WTC11 (cell line): ENCODE data around the gene CCNT1. TPM values are rescaled to one million over a fixed set of nuclear protein-coding genes. Genes with fewer than 3 reads are reported as not detected.

Source experiments
- ATAC-seq: fragments of 200-7000 bp; cut with Tn5 transposase; 2 replicates; pipeline ENCODE4 v1.10.0; 2021; ENCODE audit warnings: mild to moderate bottlenecking, moderate library complexity
- CTCF ChIA-PET: fragments of 300-600 bp; sonication (Branson Sonifier 250); formaldehyde crosslinking; loops from one replicate; lab custom pipeline; 2021; ENCODE audit warnings: antibody characterized with exemption; lab: Charles Lee
- POLR2A ChIA-PET: fragments of 350-600 bp; sonication (Branson Sonifier 250); formaldehyde crosslinking; loops from one replicate; lab custom pipeline; 2021; ENCODE audit warnings: antibody characterized with exemption; lab: Charles Lee
- DNase-seq: peaks from one replicate; pipeline ENCODE4 v3.0.0; 2021; ENCODE audit warnings: low spot score
- H3K27ac Mint-ChIP-seq: 2 replicates; pipeline ENCODE4 v1.8.0; 2021; ENCODE audit warnings: mixed read lengths
- H3K27me3 Mint-ChIP-seq: 2 replicates; pipeline ENCODE4 v1.8.0; 2021; ENCODE audit warnings: low read depth, mild to moderate bottlenecking, moderate library complexity, mixed read lengths
- H3K36me3 Mint-ChIP-seq: 2 replicates; pipeline ENCODE4 v1.8.0; 2021; ENCODE audit warnings: mixed read lengths
- H3K4me1 Mint-ChIP-seq: 2 replicates; pipeline ENCODE4 v1.8.0; 2022; ENCODE audit warnings: mixed read lengths
- H3K4me3 Mint-ChIP-seq: 2 replicates; pipeline ENCODE4 v1.8.0; 2021; ENCODE audit warnings: mild to moderate bottlenecking, moderate library complexity, mixed read lengths
- H3K9me3 Mint-ChIP-seq: 2 replicates; pipeline ENCODE4 v1.8.0; 2021; ENCODE audit warnings: mixed read lengths
- ELF4 ChIP-seq: sonication (generic); formaldehyde crosslinking; IDR thresholded peaks from 2 replicates; pipeline ENCODE4 v1.8.1; 2022; ENCODE audit warnings: low read depth, mild to moderate bottlenecking, moderate library complexity, missing genetic modification reagents
- SMAD4 ChIP-seq: sonication (generic); formaldehyde crosslinking; IDR thresholded peaks from 2 replicates; pipeline ENCODE4 v1.8.0; 2022; ENCODE audit warnings: mild to moderate bottlenecking, missing genetic modification reagents
- microRNA-seq: library from miRNA; unstranded; fragments of <30 nt; microRNA quantifications from one replicate; pipeline ENCODE4 v1.2.0, GENCODE V29; 2022; ENCODE audit warnings: borderline number of aligned reads
- total RNA-seq: library from RNA; stranded (reverse); gene quantifications from 3 replicates; pipeline ENCODE4 v1.2.3, GENCODE V29; 2021

CCNT1 gene
- total RNA-seq, 1 experiment from 2014 or later: 42.0 TPM

DNA sequence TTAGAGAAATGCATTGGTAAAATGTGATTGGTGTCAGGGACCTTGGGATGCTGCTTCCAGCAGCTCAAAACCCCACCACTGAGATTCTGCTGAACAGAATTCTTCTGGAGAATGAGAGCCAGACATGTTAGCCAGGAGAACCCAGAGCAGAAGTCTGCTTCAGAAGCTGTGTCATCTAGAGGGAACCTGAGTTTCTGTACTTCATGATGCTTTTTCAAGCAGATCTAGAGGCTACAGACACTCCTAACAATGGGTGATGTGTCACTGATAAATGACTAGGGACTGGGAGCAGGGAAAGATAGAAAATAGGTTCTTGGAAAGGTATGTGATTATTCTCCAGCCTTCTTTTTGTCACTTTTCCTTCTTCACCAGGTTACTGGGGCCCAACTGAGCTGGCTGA, 76.1 kb downstream of the CCNT1 start:
- H3K4me3 Mint-ChIP-seq: no peak overlapping the region
- no peak overlapping the region for H3K27ac Mint-ChIP-seq
- TF ChIP-seq SMAD4: no peak
- TF ChIP-seq ELF4 (CRISPR knock-in tag): no peak
- TF ChIP-seq, all 79 proteins: peak for 0
- Mint-ChIP-seq H3K36me3 (peaks cover 46% of the 10 kb centered on the region), H3K27me3 (peaks cover 15% of the 10 kb centered on the region), H3K9me3 (peaks cover 48% of the 10 kb centered on the region), H3K4me1 (no peaks in the 10 kb centered on the region)
- no peak for ATAC-seq
- no peak for DNase-seq
- CTCF ChIA-PET: no interaction called here
- POLR2A ChIA-PET: no interaction called here

Small RNA genes lying within 50 kb of the gene (microRNA-seq; reads per million reads assigned to microRNA genes)
- gene MIR1291: 1.7 reads per million

Other genes with a start within 250 kb of the CCNT1 start
- gene ANP32D, start 244.1 kb downstream of the CCNT1 start, total RNA-seq: not detected in 3 replicates
- gene C12orf54, start 234.2 kb downstream of the CCNT1 start, total RNA-seq: not detected in 3 replicates
- not detected in 3 replicates for gene OR8S1, start 191.1 kb downstream of the CCNT1 start, total RNA-seq
- not detected in 3 replicates for gene LALBA, start 146.7 kb downstream of the CCNT1 start, total RNA-seq
- gene KANSL2, start 34.5 kb downstream of the CCNT1 start, total RNA-seq: 38.4 to 48.1 TPM (median 41.1 TPM) in 3 replicates
- gene ADCY6, start 72.4 kb upstream of the CCNT1 start, total RNA-seq: 11.9 to 12.8 TPM (median 12.2 TPM) in 3 replicates
- gene CACNB3, start 101.8 kb upstream of the CCNT1 start, total RNA-seq: 15.0 to 17.3 TPM (median 17.0 TPM) in 3 replicates
- gene DDX23, start 135.5 kb upstream of the CCNT1 start, total RNA-seq: 91.1 to 107 TPM (median 93.4 TPM) in 3 replicates
- gene RND1, start 149.2 kb upstream of the CCNT1 start, total RNA-seq: 7.6 to 9.1 TPM (median 8.5 TPM) in 3 replicates
- gene FKBP11, start 208.8 kb upstream of the CCNT1 start, total RNA-seq: 54.7 to 64.5 TPM (median 62.9 TPM) in 3 replicates
- 238 to 256 TPM (median 248 TPM) in 3 replicates for gene ARF3, start 240.8 kb upstream of the CCNT1 start, total RNA-seq